GM23338 (cell line): ENCODE results near the gene ZNF219. TPM values are rescaled to one million over a fixed set of nuclear protein-coding genes. Genes with fewer than 3 reads are reported as not detected.

Source experiments
- ATAC-seq: fragments of 200-7000 bp; cut with Tn5 transposase; 3 replicates; pipeline ENCODE4 v1.9.1; 2020
- DNase-seq: peaks from one replicate; pipeline ENCODE4 v3.0.0-alpha.2; 2015; ENCODE audit warnings: low spot score
- H2AFZ ChIP-seq: fragments of 200-600 bp; sonication (generic); 2 replicates; pipeline ENCODE4 v1.8.0; 2016; ENCODE audit warnings: antibody characterized with exemption, mild to moderate bottlenecking, moderate library complexity
- H3F3A ChIP-seq: fragments of 200-600 bp; sonication (generic); replicated peaks from 2 replicates; pipeline ENCODE4 v1.8.0; 2017; ENCODE audit warnings: antibody characterized with exemption, mixed run types, low read depth
- H3K27ac ChIP-seq: fragments of 200-600 bp; sonication (generic); 2 replicates; pipeline ENCODE4 v1.6.1; 2016; ENCODE audit warnings: low read depth
- H3K27me3 ChIP-seq: fragments of 200-600 bp; sonication (generic); 2 replicates; pipeline ENCODE4 v1.8.0; 2016; ENCODE audit warnings: mild to moderate bottlenecking, mixed run types, moderate library complexity; ENCODE audit not compliant: insufficient read depth
- H3K36me3 ChIP-seq: fragments of 200-600 bp; sonication (generic); 2 replicates; pipeline ENCODE4 v1.8.0; 2016; ENCODE audit warnings: mild to moderate bottlenecking; ENCODE audit not compliant: insufficient read depth
- H3K4me1 ChIP-seq: fragments of 200-600 bp; sonication (generic); 2 replicates; pipeline ENCODE4 v1.8.0; 2016; ENCODE audit warnings: mild to moderate bottlenecking, moderate library complexity; ENCODE audit not compliant: insufficient read depth
- H3K4me2 ChIP-seq: fragments of 200-600 bp; sonication (generic); 2 replicates; pipeline ENCODE4 v1.7.1; 2017; ENCODE audit warnings: mixed run types
- H3K4me3 ChIP-seq: fragments of 200-600 bp; sonication (generic); 2 replicates; pipeline ENCODE4 v1.6.1; 2016; ENCODE audit warnings: mixed run types
- H3K79me2 ChIP-seq: fragments of 200-600 bp; sonication (generic); replicated peaks from 2 replicates; pipeline ENCODE4 v1.8.0; 2017; ENCODE audit warnings: mild to moderate bottlenecking; ENCODE audit not compliant: insufficient read depth
- H3K9me2 ChIP-seq: fragments of 200-600 bp; sonication (generic); 2 replicates; pipeline ENCODE4 v1.8.0; 2017; ENCODE audit not compliant: insufficient read depth
- H4K20me1 ChIP-seq: fragments of 200-600 bp; sonication (generic); replicated peaks from 2 replicates; pipeline ENCODE4 v1.8.0; 2017; ENCODE audit warnings: mild to moderate bottlenecking; ENCODE audit not compliant: insufficient read depth
- H3K27ac Mint-ChIP-seq: 2 replicates; pipeline ENCODE4 v1.8.0; 2020; ENCODE audit warnings: inconsistent platforms, mild to moderate bottlenecking, moderate library complexity, mixed read lengths
- H3K27me3 Mint-ChIP-seq: 3 replicates; pipeline ENCODE4 v1.8.0; 2022; ENCODE audit warnings: low read depth, mild to moderate bottlenecking, moderate library complexity, mixed read lengths, inconsistent platforms; ENCODE audit not compliant: insufficient read depth, poor library complexity
- H3K36me3 Mint-ChIP-seq: 3 replicates; pipeline ENCODE4 v1.8.0; 2021; ENCODE audit warnings: low read depth, mild to moderate bottlenecking, inconsistent platforms, moderate library complexity, mixed read lengths
- H3K4me1 Mint-ChIP-seq: 3 replicates; pipeline ENCODE4 v1.8.0; 2020; ENCODE audit warnings: mild to moderate bottlenecking, inconsistent platforms, mixed read lengths
- H3K4me3 Mint-ChIP-seq: 3 replicates; pipeline ENCODE4 v1.8.0; 2021; ENCODE audit warnings: moderate library complexity, mild to moderate bottlenecking, inconsistent platforms, mixed read lengths
- H3K9me3 Mint-ChIP-seq: 3 replicates; pipeline ENCODE4 v1.8.0; 2020; ENCODE audit warnings: moderate library complexity, mild to moderate bottlenecking, inconsistent platforms, mixed read lengths
- CREB1 ChIP-seq: fragments of 250-450 bp; sonication (Bioruptor Pico); IDR thresholded peaks from 2 replicates; pipeline ENCODE4 v1.5.0; 2020; ENCODE audit warnings: low read depth, mild to moderate bottlenecking, moderate library complexity
- ETS1 ChIP-seq: IDR thresholded peaks from 2 replicates; pipeline ENCODE4 v1.6.1; 2016; ENCODE audit warnings: antibody characterized with exemption
- NANOG ChIP-seq: IDR thresholded peaks from 2 replicates; pipeline ENCODE4 v1.6.1; 2016; ENCODE audit warnings: antibody characterized with exemption, borderline replicate concordance
- POLR2AphosphoS5 ChIP-seq: IDR thresholded peaks from 2 replicates; pipeline ENCODE4 v1.6.1; 2016; ENCODE audit warnings: antibody characterized with exemption, low read depth
- REST ChIP-seq: IDR thresholded peaks from one replicate; pipeline ENCODE4 v1.6.1; 2018; ENCODE audit warnings: antibody characterized with exemption; ENCODE audit not compliant: unreplicated experiment
- STAT1 ChIP-seq: IDR thresholded peaks from one replicate; pipeline ENCODE4 v1.6.1; 2016; ENCODE audit warnings: antibody characterized with exemption; ENCODE audit not compliant: unreplicated experiment
- ZNF114 ChIP-seq: fragments of 250-450 bp; sonication (Bioruptor Pico); IDR thresholded peaks from 2 replicates; pipeline ENCODE4 v1.5.0; 2020; ENCODE audit warnings: mild to moderate bottlenecking, moderate library complexity
- ZNF331 ChIP-seq: fragments of 250-450 bp; sonication (Bioruptor Pico); IDR thresholded peaks from 2 replicates; pipeline ENCODE4 v1.5.0; 2020; ENCODE audit warnings: low read depth, mild to moderate bottlenecking, moderate library complexity
- polyA plus RNA-seq: library from polyadenylated mRNA; unstranded; fragments of >200 nt; fragmentation: Nextera tagmentation; extraction: Ambion mirVana; gene quantifications from 2 replicates; pipeline ENCODE4 v1.2.1, GENCODE V29; 2016
- total RNA-seq: library from RNA; depleted of rRNA; stranded (reverse); fragments of >200 nt; shearing (Covaris generic); gene quantifications from 2 replicates; pipeline ENCODE4 v1.2.3, GENCODE V29; 2014

ZNF219 gene
- total and polyA plus RNA-seq, 2 experiments from 2014 or later = 37.7 to 153 TPM

DNA sequence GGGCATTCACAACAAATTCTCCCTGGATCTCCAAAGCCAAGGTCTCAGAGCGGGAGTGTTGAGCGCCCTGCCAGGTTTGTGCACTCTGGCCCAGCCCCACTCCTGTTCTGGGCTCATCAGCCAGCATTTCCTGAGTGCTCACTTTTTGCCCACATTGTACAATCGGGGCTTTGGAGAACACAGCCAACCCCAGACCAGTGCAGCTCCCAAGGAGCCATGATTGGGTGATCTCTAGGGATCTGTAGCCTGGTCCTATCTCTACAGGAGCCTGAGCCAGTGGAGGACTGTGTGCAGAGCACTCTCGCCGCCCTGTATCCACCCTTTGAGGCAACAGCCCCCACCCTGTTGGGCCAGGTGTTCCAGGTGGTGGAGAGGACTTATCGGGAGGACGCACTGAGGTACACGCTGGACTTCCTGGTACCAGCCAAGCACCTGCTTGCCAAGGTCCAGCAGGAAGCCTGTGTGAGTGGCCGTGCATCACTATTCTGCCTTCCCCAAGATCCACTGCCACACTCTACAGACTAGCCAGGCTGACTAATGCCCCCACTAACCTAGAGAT lies 25.6 kb downstream of the ZNF219 start (continued):
- TF ChIP-seq ETS1 = no peak
- no peak for TF ChIP-seq ZNF331 (CRISPR knock-in tag)
- no peak for TF ChIP-seq ZNF114 (CRISPR knock-in tag)

GRCh38 chr14:21072031-21072473 lies 26.4 kb downstream of the ZNF219 start:
- H3K36me3 ChIP-seq = peaks cover 6% of the 10 kb centered on the region; the same call in 1 of the 2 replicates
- peak overlapping the region; percentile 95 for H3K4me3 ChIP-seq
- peaks cover 6% of the 10 kb centered on the region for H3K79me2 ChIP-seq
- Mint-ChIP-seq H3K27me3 (peaks cover 20% of the 10 kb centered on the region), H3K4me1 (peaks cover 32% of the 10 kb centered on the region), H3K36me3 (peaks cover 45% of the 10 kb centered on the region), H3K4me3 (peak overlapping the region; percentile 97), H3K27ac (peak overlapping the region; percentile 96), H3K9me3 (no peaks in the 10 kb centered on the region; the same call in 1 of the 3 replicates)
- ATAC-seq = no peak
- peaks cover 17% of the 10 kb centered on the region for H3F3A ChIP-seq
- peaks cover 21% of the 10 kb centered on the region for H3K27me3 ChIP-seq
- H3K9me2 ChIP-seq = no peaks in the 10 kb centered on the region
- TF ChIP-seq NANOG = no peak
- TF ChIP-seq POLR2AphosphoS5 = no peak
- TF ChIP-seq CREB1 = no peak
- TF ChIP-seq STAT1 = no peak
- no peak for TF ChIP-seq ZNF114 (CRISPR knock-in tag)
- TF ChIP-seq REST = no peak
- peaks cover 13% of the 10 kb centered on the region for H3K4me1 ChIP-seq
- peak overlapping the region; percentile 91 for H2AFZ ChIP-seq
- H4K20me1 ChIP-seq = peaks cover 3% of the 10 kb centered on the region; the same call in 1 of the 2 replicates
- peak overlapping the region; percentile 98 for H3K4me2 ChIP-seq
- peak; percentile 30 for DNase-seq
- peak overlapping the region; percentile 92; the same call in 1 of the 2 replicates for H3K27ac ChIP-seq
